CD14-positive monocyte (primary cell): ENCODE measurements around the gene SAMSN1. TPM values are rescaled to one million over a fixed set of nuclear protein-coding genes. Genes with fewer than 3 reads are reported as not detected.

Experiments
- DNase-seq, 3 donors: peaks; one replicate each; pipeline ENCODE4 v3.0.0-alpha.2; 2011 to 2022
- H2AFZ ChIP-seq: 2 replicates; pipeline ENCODE4 v1.6.0; 2012; ENCODE audit warnings: mild to moderate bottlenecking, low read depth, low read length, inconsistent platforms; ENCODE audit not compliant: insufficient read depth, poor library complexity, severe bottlenecking
- H3K27ac ChIP-seq, 2 donors: 1 replicate in 1 of 2; 2 replicates in 1 of 2; pipeline ENCODE4 v1.5.1; 2012 to 2013; ENCODE audit warnings: low read length in 2 of 2, control low read depth in 1 of 2, inconsistent platforms in 1 of 2, low read depth in 1 of 2, mild to moderate bottlenecking in 1 of 2
- H3K27me3 ChIP-seq, 2 donors: one replicate each; pipeline versions ENCODE4 v1.6.0 to v1.6.1; 2011 to 2013; ENCODE audit warnings: low read length in 2 of 2; ENCODE audit not compliant: control insufficient read depth in 2 of 2, insufficient read depth in 2 of 2
- H3K36me3 ChIP-seq, 2 donors: replicated peaks in 1 of 2; 1 replicate in 1 of 2; 2 replicates in 1 of 2; pipeline versions ENCODE4 v1.5.1 to v1.6.1; 2012 to 2013; ENCODE audit warnings: low read length in 2 of 2, control low read depth in 1 of 2, inconsistent platforms in 1 of 2, mild to moderate bottlenecking in 1 of 2; ENCODE audit not compliant: insufficient read depth in 2 of 2, control insufficient read depth in 1 of 2
- H3K4me1 ChIP-seq, 2 donors: 1 replicate in 1 of 2; 2 replicates in 1 of 2; pipeline versions ENCODE4 v1.5.1 to v1.6.1; 2012 to 2013; ENCODE audit warnings: low read length in 2 of 2, control low read depth in 1 of 2, inconsistent platforms in 1 of 2, mild to moderate bottlenecking in 1 of 2, moderate library complexity in 1 of 2; ENCODE audit not compliant: insufficient read depth in 2 of 2, control insufficient read depth in 1 of 2
- H3K4me2 ChIP-seq: replicated peaks from 2 replicates; pipeline ENCODE3; 2012; ENCODE audit warnings: low read length, moderate library complexity, mild to moderate bottlenecking; ENCODE audit not compliant: poor library complexity, severe bottlenecking; ENCODE audit errors: extremely low read depth
- H3K4me3 ChIP-seq, 3 experiments: fragments of 200-600 bp in 1 of 3; sonication (generic) in 1 of 3; replicated peaks in 1 of 3; 1 replicate in 2 of 3; 2 replicates in 1 of 3; pipeline ENCODE4 v1.5.1; 2011 to 2013; ENCODE audit warnings: low read length in 3 of 3, mild to moderate bottlenecking in 3 of 3, control low read depth in 2 of 3, low read depth in 2 of 3, inconsistent platforms in 1 of 3, moderate library complexity in 1 of 3
- H3K79me2 ChIP-seq: 2 replicates; pipeline ENCODE4 v1.6.0; 2012; ENCODE audit warnings: mild to moderate bottlenecking, control low read depth, inconsistent platforms, low read length, moderate library complexity; ENCODE audit not compliant: insufficient read depth
- H3K9ac ChIP-seq: 2 replicates; pipeline ENCODE4 v1.6.0; 2017; ENCODE audit warnings: low read length, mild to moderate bottlenecking; ENCODE audit not compliant: insufficient read depth, poor library complexity, severe bottlenecking
- H3K9me3 ChIP-seq, 2 donors: replicated peaks in 1 of 2; 1 replicate in 1 of 2; 2 replicates in 1 of 2; pipeline versions ENCODE4 v1.5.1 to v1.6.1; 2012 to 2013; ENCODE audit warnings: low read length in 2 of 2, control low read depth in 1 of 2; ENCODE audit not compliant: control insufficient read depth in 1 of 2, insufficient read depth in 1 of 2
- H4K20me1 ChIP-seq: 2 replicates; pipeline ENCODE4 v1.6.0; 2012; ENCODE audit warnings: mild to moderate bottlenecking, low read length, control low read depth, moderate library complexity; ENCODE audit not compliant: insufficient read depth
- H3K27ac Mint-ChIP-seq, 7 donors: one replicate each; pipeline ENCODE4 v1.8.0; 2020; ENCODE audit warnings: mild to moderate bottlenecking in 7 of 7, mixed read lengths in 7 of 7, moderate library complexity in 6 of 7, inconsistent platforms in 2 of 7
- H3K27me3 Mint-ChIP-seq, 3 donors: one replicate each; pipeline ENCODE4 v1.8.0; 2021 to 2022; ENCODE audit warnings: low read depth in 3 of 3, mild to moderate bottlenecking in 3 of 3, mixed read lengths in 3 of 3, moderate library complexity in 3 of 3, inconsistent platforms in 1 of 3
- H3K36me3 Mint-ChIP-seq, 2 donors: one replicate each; pipeline ENCODE4 v1.8.0; 2020; ENCODE audit warnings: mixed read lengths in 2 of 2, inconsistent platforms in 1 of 2, mild to moderate bottlenecking in 1 of 2
- H3K4me1 Mint-ChIP-seq: one replicate; pipeline ENCODE4 v1.8.0; 2020; ENCODE audit warnings: mild to moderate bottlenecking, mixed read lengths
- H3K4me3 Mint-ChIP-seq, 2 donors: one replicate each; pipeline ENCODE4 v1.8.0; 2020; ENCODE audit warnings: mild to moderate bottlenecking in 2 of 2, mixed read lengths in 2 of 2, moderate library complexity in 1 of 2
- H3K9me3 Mint-ChIP-seq, 7 donors: one replicate each; pipeline ENCODE4 v1.8.0; 2020 to 2022; ENCODE audit warnings: mixed read lengths in 7 of 7, mild to moderate bottlenecking in 6 of 7, moderate library complexity in 6 of 7, inconsistent platforms in 2 of 7
- CTCF ChIP-seq: fragments of 200-600 bp; IDR thresholded peaks from one replicate; pipeline ENCODE4 v1.8.0; 2022; ENCODE audit warnings: antibody characterized with exemption, mild to moderate bottlenecking
- WGBS: methylation state at CpG from one replicate; pipeline ENCODE4 v1.1.5; 2013; ENCODE audit warnings: missing lambda C conversion rate; ENCODE audit not compliant: insufficient coverage; 5-methylcytosine and 5-hydroxymethylcytosine counted together
- intact Hi-C, 2 donors: fragments of 100-400 bp; cut with micrococcal nuclease; formaldehyde crosslinking; loops; one replicate each; pipeline versions ENCODE4 v1.15.0 to v1.15.1; 2023
- polyA minus RNA-seq: library from RNA; depleted of rRNA, polyadenylated mRNA; stranded (reverse); fragments of >200 nt; gene quantifications from 2 replicates; pipeline ENCODE4 v1.2.3, GENCODE V29; 2012
- polyA plus RNA-seq, 3 donors: library from polyadenylated mRNA; depleted of rRNA in 1 of 3; unstranded in 2 of 3; stranded (reverse) in 1 of 3; fragments of 300-500 nt in 2 of 3; fragments of >200 nt in 1 of 3; fragmentation: Illumina TruSeq in 2 of 3; gene quantifications; 1 replicate in 2 of 3; 2 replicates in 1 of 3; pipeline ENCODE4 v1.2.3, GENCODE V29; 2012 to 2021
- total RNA-seq, 12 experiments: library from RNA in 1 of 12; stranded (reverse) in 1 of 12; fragments of 120-200 nt in 1 of 12; gene quantifications; one replicate each; pipeline ENCODE4 v1.2.4 and lab custom pipeline; 2013 to 2026; ENCODE audit warnings: mixed read lengths in 6 of 12, inconsistent platforms in 1 of 12

Gene SAMSN1
- 72.7 TPM for total RNA-seq (2013)
- polyA plus RNA-seq, result 10 to 100 TPM; 20.9 to 38.6 (median 31.0) TPM
- polyA minus RNA-seq, result 28.0 and 29.5 TPM in 2 replicates
- 279 to 882 (median 647) reads per million in 11 experiments for total RNA-seq (lab: John Stamatoyannopoulos, UW)

GRCh38 chr21:14545906-14546480, at the start of gene SAMSN1:
SAMSN1 (minus strand) TSS chr21:14546315; CDS start chr21:14546261, 54 bp downstream.
- Histone ChIP-seq H3K79me2 (peaks cover 56% of the 10 kb centered on the region), H3K4me2 (peak within 1 kb of the TSS; percentile 73), H4K20me1 (peaks cover 28% of the 10 kb centered on the region), H3K4me3 (peak within 1 kb of the TSS; percentile 70 to 100 (median 94)), H3K27ac (peak within 1 kb of the TSS; percentile 12 to 87), H3K9ac (peak within 1 kb of the TSS; percentile 63), H3K4me1 (peaks cover 63 to 84% of the 10 kb centered on the region in 2 donors), H2AFZ (no peak within 1 kb of the TSS), H3K36me3 (no peaks in the 10 kb centered on the region), H3K9me3 (no peaks in the 10 kb centered on the region), H3K27me3 (no peaks in the 10 kb centered on the region)
- H3K36me3 Mint-ChIP-seq, result peaks cover 11 to 12% of the 10 kb centered on the region in 2 donors
- peaks cover 52% of the 10 kb centered on the region for H3K4me1 Mint-ChIP-seq
- H3K27ac Mint-ChIP-seq, result peak within 1 kb of the TSS; percentile 85 to 95 (median 91)
- peak within 1 kb of the TSS; percentile 91 to 94 for H3K4me3 Mint-ChIP-seq
- no CpG with 5 or more reads among the region's 1 CpG for WGBS
- DNase-seq, result peak; percentile 80 to 93 (median 91)
- intact Hi-C loops, result loop anchor here (5.0 to 10.0 kb wide), 4 partner anchors 49 to 679 kb away; no protein-coding TSS in a partner anchor
- no peak for TF ChIP-seq CTCF
- no peaks in the 10 kb centered on the region for H3K27me3 Mint-ChIP-seq
- H3K9me3 Mint-ChIP-seq, result peaks cover 0 to 1% (median 0%) of the 10 kb centered on the region in 7 donors

GRCh38 chr21:14595449-14595848, 49.3 kb upstream of the SAMSN1 start:
- no peak for TF ChIP-seq CTCF
- intact Hi-C loops, result loop anchor here (10.0 kb wide), 3 partner anchors 51 to 139 kb away; partner anchors contain the start of gene SAMSN1 (in 1 of the 2)
- no peaks in the 10 kb centered on the region for H4K20me1 ChIP-seq
- WGBS, result no CpG with 5 or more reads among the region's 1 CpG
- no peak overlapping the region for H2AFZ ChIP-seq
- no peaks in the 10 kb centered on the region for H3K36me3 ChIP-seq
- H3K79me2 ChIP-seq, result no peaks in the 10 kb centered on the region
- H3K4me1 Mint-ChIP-seq, result peaks cover 29% of the 10 kb centered on the region
- no peak overlapping the region for H3K27ac ChIP-seq
- no peak overlapping the region for H3K4me3 Mint-ChIP-seq
- no peak for DNase-seq
- H3K9me3 ChIP-seq, result no peaks in the 10 kb centered on the region
- H3K4me3 ChIP-seq, result no peak overlapping the region
- no peaks in the 10 kb centered on the region for H3K27me3 Mint-ChIP-seq
- H3K4me1 ChIP-seq, result peaks cover 23 to 33% of the 10 kb centered on the region in 2 donors
- no peaks in the 10 kb centered on the region for H3K36me3 Mint-ChIP-seq
- H3K27me3 ChIP-seq, result no peaks in the 10 kb centered on the region
- H3K27ac Mint-ChIP-seq, result no peak overlapping the region
- H3K4me2 ChIP-seq, result no peak overlapping the region
- no peak overlapping the region for H3K9ac ChIP-seq
- H3K9me3 Mint-ChIP-seq, result peaks cover 0 to 8% (median 5%) of the 10 kb centered on the region in 7 donors
